GM19455 (cell line): ENCODE data around the gene TPCN2.
"Not testable (repeated sequence)": the region's sequence is repeated elsewhere in the genome, so short reads cannot be mapped to it uniquely, and the experiment has no call there.

Experiments
- ATAC-seq: cut with Tn5 transposase; IDR thresholded peaks from one replicate; pipeline ENCODE4 v1.9.1; 2021; ENCODE audit not compliant: unreplicated experiment

Gene TPCN2

GRCh38 chr11:69141742-69142141 is 93.0 kb downstream of the TPCN2 start:
- no peak for ATAC-seq

- no peak for ATAC-seq
Measured at GRCh38 chr11:69142895-69143294, 94.2 kb downstream of the TPCN2 start.

GRCh38 chr11:69144316-69145049 is 95.8 kb downstream of the TPCN2 start:
- no peak for ATAC-seq

GRCh38 chr11:69145050-69145380 is 96.3 kb downstream of the TPCN2 start:
- no peak for ATAC-seq

GRCh38 chr11:69148377-69148762 is 99.6 kb downstream of the TPCN2 start:
- ATAC-seq, result no peak

GRCh38 chr11:69148806-69149205 is 100.1 kb downstream of the TPCN2 start:
- no peak for ATAC-seq

GRCh38 chr11:69149338-69150045 is 100.8 kb downstream of the TPCN2 start:
- ATAC-seq, result not testable (repeated sequence)

GRCh38 chr11:69150175-69150574 is 101.4 kb downstream of the TPCN2 start:
- no peak for ATAC-seq

- ATAC-seq, result no peak
Measured at GRCh38 chr11:69151836-69152235, 103.1 kb downstream of the TPCN2 start.

GRCh38 chr11:69152733-69153421 is 104.1 kb downstream of the TPCN2 start:
- ATAC-seq, result no peak

- ATAC-seq, result no peak
Measured at GRCh38 chr11:69153661-69154060, 104.9 kb downstream of the TPCN2 start.

GRCh38 chr11:69154211-69154913 is 105.6 kb downstream of the TPCN2 start:
- no peak for ATAC-seq

GRCh38 chr11:69154938-69155301 is 106.2 kb downstream of the TPCN2 start:
- ATAC-seq, result no peak

GRCh38 chr11:69155302-69156234 is 106.8 kb downstream of the TPCN2 start, which contains the start of gene SMIM38:
Gene SMIM38 (plus strand): TSS chr11:69155935. CDS start chr11:69157847, 1,912 bp downstream.
- no peak for ATAC-seq

- ATAC-seq, result no peak
Measured at GRCh38 chr11:69156235-69156639, 107.5 kb downstream of the TPCN2 start.

- ATAC-seq, result no peak
Measured at GRCh38 chr11:69156673-69157155, 108.0 kb downstream of the TPCN2 start.

GRCh38 chr11:69157156-69157821 is 108.6 kb downstream of the TPCN2 start:
- ATAC-seq, result no peak

- ATAC-seq, result no peak
Measured at GRCh38 chr11:69157822-69158231, 109.1 kb downstream of the TPCN2 start.

- ATAC-seq, result no peak
Measured at GRCh38 chr11:69158301-69159149, 109.8 kb downstream of the TPCN2 start.
